Panc1 (cell line): ENCODE measurements around the gene APOM. TPM values are rescaled to one million over a fixed set of nuclear protein-coding genes. Genes with fewer than 3 reads are reported as not detected.

ENCODE experiments used
- ATAC-seq: fragments of 200-7000 bp; cut with Tn5 transposase; 2 replicates; pipeline ENCODE4 v1.9.1; 2020; ENCODE audit warnings: mild to moderate bottlenecking, moderate library complexity
- BruUV-seq: library from RNA; stranded (reverse); fragments of 400-500 nt; replicated peaks from 2 replicates; lab custom pipeline; 2021; lab: Mats Ljungman, UMichigan
- CTCF ChIA-PET: fragments of 300-600 bp; sonication (Branson Sonifier 250); formaldehyde crosslinking; loops from one replicate; lab custom pipeline; 2022; ENCODE audit warnings: antibody characterized with exemption; lab: Charles Lee
- POLR2A ChIA-PET: fragments of 300-600 bp; sonication (Branson Sonifier 250); formaldehyde crosslinking; loops from one replicate; lab custom pipeline; 2022; ENCODE audit warnings: antibody characterized with exemption; lab: Charles Lee
- DNase-seq: peaks from one replicate; pipeline ENCODE4 v3.0.0-alpha.2; 2010; ENCODE audit warnings: low read depth, low spot score
- H3K27ac ChIP-seq: 2 replicates; pipeline ENCODE4 v1.5.1; 2011; ENCODE audit warnings: mild to moderate bottlenecking, low read length, inconsistent platforms
- H3K27me3 ChIP-seq: fragments of 200-500 bp; sonication (Bioruptor generic); 2 replicates; pipeline ENCODE4 v1.6.0; 2014; ENCODE audit warnings: low read length, inconsistent platforms; ENCODE audit not compliant: control insufficient read depth, insufficient read depth
- H3K36me3 ChIP-seq: fragments of 200-500 bp; sonication (Bioruptor generic); 2 replicates; pipeline ENCODE4 v1.5.1; 2014; ENCODE audit warnings: inconsistent platforms, mild to moderate bottlenecking, low read length, moderate library complexity; ENCODE audit not compliant: control insufficient read depth, insufficient read depth
- H3K4me1 ChIP-seq: 2 replicates; pipeline ENCODE4 v1.5.1; 2011; ENCODE audit warnings: inconsistent platforms, mild to moderate bottlenecking, low read length, moderate library complexity; ENCODE audit not compliant: control insufficient read depth, insufficient read depth
- H3K4me3 ChIP-seq, 2 experiments: 2 replicates each; pipeline ENCODE4 v1.5.1; 2011 to 2012; ENCODE audit warnings: low read depth in 2 of 2, low read length in 2 of 2, mild to moderate bottlenecking in 2 of 2, inconsistent platforms in 1 of 2, moderate library complexity in 1 of 2
- H3K9me3 ChIP-seq: fragments of 200-500 bp; sonication (Bioruptor generic); 2 replicates; pipeline ENCODE4 v1.5.1; 2014; ENCODE audit warnings: low read depth, mild to moderate bottlenecking, inconsistent platforms, low read length, moderate library complexity; ENCODE audit not compliant: control insufficient read depth, insufficient read depth
- POLR2AphosphoS5 ChIP-seq: IDR thresholded peaks from 2 replicates; pipeline ENCODE4 v1.6.1; 2012; ENCODE audit warnings: mild to moderate bottlenecking, low read depth, low read length, moderate library complexity
- SIN3A ChIP-seq: IDR thresholded peaks from 2 replicates; pipeline ENCODE4 v1.6.1; 2012; ENCODE audit warnings: low read depth, mild to moderate bottlenecking, low read length, moderate library complexity, borderline replicate concordance; ENCODE audit not compliant: insufficient read depth
- TCF7L2 ChIP-seq: IDR thresholded peaks from 2 replicates; pipeline ENCODE4 v1.6.1; 2011; ENCODE audit warnings: mild to moderate bottlenecking, low read depth, low read length, inconsistent platforms
- in situ Hi-C: cut with HindIII; loops from 2 replicates; pipeline ENCODE4 v1.10.0; 2016; ENCODE audit warnings: low sequenced_read_pairs, low pct_unique_long_range_greater_than_20kb
- intact Hi-C: fragments of 100-400 bp; cut with micrococcal nuclease; formaldehyde crosslinking; loops from one replicate; pipeline ENCODE4 v1.10.0; 2022; ENCODE audit not compliant: unreplicated experiment
- total RNA-seq: library from RNA; stranded (reverse); gene quantifications from one replicate; pipeline ENCODE4 v1.2.1, GENCODE V29; 2021; ENCODE audit not compliant: unreplicated experiment
- TF ChIP-seq, protein P1 (sequence below), 2 experiments: IDR thresholded peaks; 2 replicates each; pipeline ENCODE4 v1.6.1; 2011 to 2012; ENCODE audit warnings: low read depth in 2 of 2, control low read depth in 1 of 2, low read length in 1 of 2, mild to moderate bottlenecking in 1 of 2, moderate library complexity in 1 of 2; ENCODE audit not compliant: insufficient read depth in 1 of 2
- TF ChIP-seq, protein P2 (sequence below): fragments of 450-650 bp; IDR thresholded peaks from 2 replicates; pipeline ENCODE4 v1.5.1; 2017; ENCODE audit warnings: mild to moderate bottlenecking

APOM gene
- total RNA-seq, 1 experiment from 2014 or later, result 1.8 TPM

- DNase-seq (no peak), ATAC-seq (no peak)
- intact Hi-C loops, result loop anchor here (1.0 kb wide), 1 partner anchor 9 kb away; no protein-coding TSS in a partner anchor
- H3K27ac ChIP-seq, result peak overlapping the region; percentile 100
- H3K36me3 ChIP-seq, result peaks cover 27% of the 10 kb centered on the region
- peak overlapping the region; percentile 83 to 84 for H3K4me3 ChIP-seq
- in situ Hi-C loops, result no loop called here
- peaks cover 12% of the 10 kb centered on the region for H3K4me1 ChIP-seq
- no peaks in the 10 kb centered on the region for H3K27me3 ChIP-seq
- ChIA-PET POLR2A (no interaction called here), CTCF (interaction anchor here (0.6 kb wide), 1 partner anchor 86 kb away, joined by 3 read pairs; no protein-coding TSS in a partner anchor)
- H3K9me3 ChIP-seq, result no peaks in the 10 kb centered on the region
- TSS peak; percentile 84 for BruUV-seq
- TF ChIP-seq TCF7L2 (no peak; the same call in 1 of the 2 replicates), POLR2AphosphoS5 (no peak; the same call in 1 of the 2 replicates), SIN3A (no peak)
- TF ChIP-seq, protein P1, sequence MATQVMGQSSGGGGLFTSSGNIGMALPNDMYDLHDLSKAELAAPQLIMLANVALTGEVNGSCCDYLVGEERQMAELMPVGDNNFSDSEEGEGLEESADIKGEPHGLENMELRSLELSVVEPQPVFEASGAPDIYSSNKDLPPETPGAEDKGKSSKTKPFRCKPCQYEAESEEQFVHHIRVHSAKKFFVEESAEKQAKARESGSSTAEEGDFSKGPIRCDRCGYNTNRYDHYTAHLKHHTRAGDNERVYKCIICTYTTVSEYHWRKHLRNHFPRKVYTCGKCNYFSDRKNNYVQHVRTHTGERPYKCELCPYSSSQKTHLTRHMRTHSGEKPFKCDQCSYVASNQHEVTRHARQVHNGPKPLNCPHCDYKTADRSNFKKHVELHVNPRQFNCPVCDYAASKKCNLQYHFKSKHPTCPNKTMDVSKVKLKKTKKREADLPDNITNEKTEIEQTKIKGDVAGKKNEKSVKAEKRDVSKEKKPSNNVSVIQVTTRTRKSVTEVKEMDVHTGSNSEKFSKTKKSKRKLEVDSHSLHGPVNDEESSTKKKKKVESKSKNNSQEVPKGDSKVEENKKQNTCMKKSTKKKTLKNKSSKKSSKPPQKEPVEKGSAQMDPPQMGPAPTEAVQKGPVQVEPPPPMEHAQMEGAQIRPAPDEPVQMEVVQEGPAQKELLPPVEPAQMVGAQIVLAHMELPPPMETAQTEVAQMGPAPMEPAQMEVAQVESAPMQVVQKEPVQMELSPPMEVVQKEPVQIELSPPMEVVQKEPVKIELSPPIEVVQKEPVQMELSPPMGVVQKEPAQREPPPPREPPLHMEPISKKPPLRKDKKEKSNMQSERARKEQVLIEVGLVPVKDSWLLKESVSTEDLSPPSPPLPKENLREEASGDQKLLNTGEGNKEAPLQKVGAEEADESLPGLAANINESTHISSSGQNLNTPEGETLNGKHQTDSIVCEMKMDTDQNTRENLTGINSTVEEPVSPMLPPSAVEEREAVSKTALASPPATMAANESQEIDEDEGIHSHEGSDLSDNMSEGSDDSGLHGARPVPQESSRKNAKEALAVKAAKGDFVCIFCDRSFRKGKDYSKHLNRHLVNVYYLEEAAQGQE (IDR thresholded peaks at IDR 0.05; ENCODE audit: insufficient read depth in 1 of 2, low read depth in 2 of 2, low read length in 1 of 2), result no peak
- TF ChIP-seq, protein P2, sequence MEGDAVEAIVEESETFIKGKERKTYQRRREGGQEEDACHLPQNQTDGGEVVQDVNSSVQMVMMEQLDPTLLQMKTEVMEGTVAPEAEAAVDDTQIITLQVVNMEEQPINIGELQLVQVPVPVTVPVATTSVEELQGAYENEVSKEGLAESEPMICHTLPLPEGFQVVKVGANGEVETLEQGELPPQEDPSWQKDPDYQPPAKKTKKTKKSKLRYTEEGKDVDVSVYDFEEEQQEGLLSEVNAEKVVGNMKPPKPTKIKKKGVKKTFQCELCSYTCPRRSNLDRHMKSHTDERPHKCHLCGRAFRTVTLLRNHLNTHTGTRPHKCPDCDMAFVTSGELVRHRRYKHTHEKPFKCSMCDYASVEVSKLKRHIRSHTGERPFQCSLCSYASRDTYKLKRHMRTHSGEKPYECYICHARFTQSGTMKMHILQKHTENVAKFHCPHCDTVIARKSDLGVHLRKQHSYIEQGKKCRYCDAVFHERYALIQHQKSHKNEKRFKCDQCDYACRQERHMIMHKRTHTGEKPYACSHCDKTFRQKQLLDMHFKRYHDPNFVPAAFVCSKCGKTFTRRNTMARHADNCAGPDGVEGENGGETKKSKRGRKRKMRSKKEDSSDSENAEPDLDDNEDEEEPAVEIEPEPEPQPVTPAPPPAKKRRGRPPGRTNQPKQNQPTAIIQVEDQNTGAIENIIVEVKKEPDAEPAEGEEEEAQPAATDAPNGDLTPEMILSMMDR, result no peak
These were observed 34.3 kb upstream of the APOM start for GRCh38 chr6:31621320-31621939.

DNA sequence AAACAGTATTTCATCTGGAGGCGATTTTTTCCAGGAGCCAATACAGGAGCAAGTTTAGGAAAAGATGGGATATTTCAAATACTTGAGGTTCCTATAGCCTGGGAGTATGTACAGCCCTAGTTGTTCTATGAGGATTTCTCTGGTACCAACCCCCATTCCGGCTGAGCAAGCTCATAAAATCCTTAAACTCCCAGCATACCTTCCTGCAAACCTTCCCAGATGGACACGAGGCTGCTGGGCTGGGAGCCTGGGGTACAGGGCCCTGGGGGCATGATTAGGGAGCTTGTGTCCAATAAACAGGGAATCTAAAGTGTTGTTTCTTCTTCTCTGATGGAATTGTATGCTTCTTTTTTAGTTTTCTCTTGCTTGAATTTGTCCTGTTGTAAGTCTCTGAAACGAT lies 33.7 kb upstream of the APOM start:
- H3K27me3 ChIP-seq, result no peaks in the 10 kb centered on the region
- no TSS peak for BruUV-seq
- TF ChIP-seq TCF7L2 (no peak), SIN3A (no peak), POLR2AphosphoS5 (no peak)
- TF ChIP-seq, protein P1 (IDR thresholded peaks at IDR 0.05; ENCODE audit: insufficient read depth in 1 of 2, low read depth in 2 of 2, low read length in 1 of 2), result no peak
- TF ChIP-seq, protein P2, result no peak
- DNase-seq (no peak), ATAC-seq (no peak)
- no peaks in the 10 kb centered on the region for H3K9me3 ChIP-seq
- in situ Hi-C loops (no loop called here), intact Hi-C loops (loop anchor here (1.0 kb wide), 1 partner anchor 8 kb away; no protein-coding TSS in a partner anchor)
- peak overlapping the region; percentile 83 to 84 for H3K4me3 ChIP-seq
- peaks cover 12% of the 10 kb centered on the region for H3K4me1 ChIP-seq
- peak overlapping the region; percentile 100 for H3K27ac ChIP-seq
- peaks cover 33% of the 10 kb centered on the region for H3K36me3 ChIP-seq
- CTCF ChIA-PET, result no interaction called here
- POLR2A ChIA-PET, result no interaction called here
